BLaER1 treated with 17β-estradiol and CSF1 and Interleukin-3, amounts not matched to agents 10 nM and 100 nM (cell line): ENCODE measurements around the gene IGF2BP1.
"Not testable (repeated sequence)": the region's sequence is repeated elsewhere in the genome, so short reads cannot be mapped to it uniquely, and the experiment has no call there.

ENCODE experiments used
- H3K27ac ChIP-seq, 11 experiments: shearing (Covaris generic); formaldehyde crosslinking; 2 replicates each; pipeline ENCODE4 v1.8.1; 2022
- H3K27me3 ChIP-seq, 11 experiments: shearing (Covaris generic); formaldehyde crosslinking; 2 replicates each; pipeline ENCODE4 v1.8.1; 2022
- H3K36me3 ChIP-seq, 11 experiments: shearing (Covaris generic); formaldehyde crosslinking; 2 replicates each; pipeline ENCODE4 v1.8.1; 2022
- H3K4me1 ChIP-seq, 10 experiments: shearing (Covaris generic); formaldehyde crosslinking; 2 replicates each; pipeline ENCODE4 v1.8.1; 2022
- H3K4me2 ChIP-seq, 11 experiments: shearing (Covaris generic); formaldehyde crosslinking; 2 replicates each; pipeline ENCODE4 v1.8.1; 2022
- H3K4me3 ChIP-seq, 10 experiments: shearing (Covaris generic); formaldehyde crosslinking; 2 replicates each; pipeline ENCODE4 v1.8.1; 2022
- H3K9ac ChIP-seq, 11 experiments: shearing (Covaris generic); formaldehyde crosslinking; 2 replicates each; pipeline ENCODE4 v1.8.1; 2022
- H3K9me3 ChIP-seq, 11 experiments: shearing (Covaris generic); formaldehyde crosslinking; replicated peaks in 1 of 11; 2 replicates each; pipeline ENCODE4 v1.8.1; 2022
- H4K20me1 ChIP-seq, 11 experiments: shearing (Covaris generic); formaldehyde crosslinking; 2 replicates each; pipeline ENCODE4 v1.8.1; 2022
- Cebpa-rat ChIP-seq, 11 experiments: shearing (Covaris generic); IDR thresholded peaks; 2 replicates each; pipeline ENCODE4 v1.8.1; 2022

The IGF2BP1 gene

GRCh38 chr17:49022391-49022941, 25.3 kb downstream of the IGF2BP1 start:
- Histone ChIP-seq H3K4me3 (no peak overlapping the region), H3K4me1 (peaks cover 0 to 12% (median 9%) of the 10 kb centered on the region in 10 experiments; a peak in 13 of 20 replicates), H4K20me1 (no peaks in the 10 kb centered on the region), H3K9me3 (no peaks in the 10 kb centered on the region), H3K4me2 (no peak overlapping the region), H3K36me3 (no peaks in the 10 kb centered on the region), H3K27me3 (peaks cover 0 to 14% (median 6%) of the 10 kb centered on the region in 11 experiments; a peak in 7 of 22 replicates), H3K9ac (no peak overlapping the region), H3K27ac (no peak overlapping the region)
- no peak for TF ChIP-seq Cebpa-rat (IDR thresholded peaks at IDR 0.05)

GRCh38 chr17:49024523-49024922, 27.3 kb downstream of the IGF2BP1 start:
- Histone ChIP-seq H3K27ac (no peak overlapping the region), H3K4me3 (no peak overlapping the region), H3K9me3 (no peaks in the 10 kb centered on the region), H3K36me3 (no peaks in the 10 kb centered on the region), H3K9ac (no peak overlapping the region), H3K27me3 (no peaks in the 10 kb centered on the region), H3K4me2 (no peak overlapping the region), H4K20me1 (no peaks in the 10 kb centered on the region), H3K4me1 (peaks cover 0 to 12% (median 9%) of the 10 kb centered on the region in 10 experiments; a peak in 13 of 20 replicates)
- TF ChIP-seq Cebpa-rat (IDR thresholded peaks at IDR 0.05) = no peak

DNA sequence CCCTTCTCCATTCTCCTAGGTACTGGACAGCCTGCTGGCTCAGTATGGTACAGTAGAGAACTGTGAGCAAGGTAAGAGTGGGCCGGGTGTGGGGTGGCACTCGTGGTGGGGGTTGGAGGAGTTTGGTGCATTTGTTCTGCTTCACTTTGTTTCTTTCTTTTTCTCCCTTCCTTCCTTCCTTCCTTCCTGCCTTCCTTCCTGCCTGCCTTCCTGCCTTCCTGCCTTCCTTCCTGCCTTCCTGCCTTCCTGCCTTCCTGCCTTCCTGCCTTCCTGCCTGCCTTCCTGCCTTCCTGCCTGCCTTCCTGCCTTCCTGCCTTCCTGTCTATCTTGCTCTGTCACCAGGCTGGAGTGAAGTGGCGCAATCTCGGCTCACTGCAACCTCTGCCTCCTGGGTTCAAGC, 29.3 kb downstream of the IGF2BP1 start:
- not testable (repeated sequence) for H3K9ac ChIP-seq, H3K4me3 ChIP-seq, H3K36me3 ChIP-seq, H4K20me1 ChIP-seq, H3K27ac ChIP-seq, H3K27me3 ChIP-seq, H3K9me3 ChIP-seq
- Histone ChIP-seq H3K4me1 (peaks cover 0 to 12% (median 9%) of the 10 kb centered on the region in 10 experiments; a peak in 13 of 20 replicates), H3K4me2 (peak overlapping the region in 8 of 11 experiments; percentile 17 to 65 (median 45); a peak in 13 of 22 replicates)

DNA sequence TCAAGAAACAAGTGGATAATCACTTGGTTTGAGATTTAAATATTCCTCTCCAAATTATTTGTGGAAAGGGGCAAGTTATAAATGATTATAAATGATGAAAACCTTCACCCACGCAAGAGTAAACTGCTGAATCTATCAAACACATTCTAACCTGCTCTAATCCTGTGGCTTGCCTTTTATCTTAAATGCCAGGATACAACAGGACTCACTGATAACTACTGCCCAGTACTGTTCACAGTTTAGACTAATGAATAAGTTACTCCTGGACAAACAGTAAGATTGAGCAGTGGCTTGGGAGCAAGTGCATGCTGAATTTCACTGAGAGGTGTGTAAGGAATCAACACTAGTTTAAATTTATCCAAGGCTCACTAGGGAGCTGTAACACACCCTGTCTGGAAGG, 31.1 kb downstream of the IGF2BP1 start:
- Histone ChIP-seq H4K20me1 (no peaks in the 10 kb centered on the region), H3K4me3 (no peak overlapping the region), H3K27ac (no peak overlapping the region), H3K36me3 (no peaks in the 10 kb centered on the region), H3K4me2 (no peak overlapping the region), H3K9me3 (no peaks in the 10 kb centered on the region), H3K9ac (no peak overlapping the region), H3K4me1 (peaks cover 0 to 12% (median 9%) of the 10 kb centered on the region in 10 experiments; a peak in 13 of 20 replicates), H3K27me3 (no peaks in the 10 kb centered on the region)
- no peak for TF ChIP-seq Cebpa-rat (IDR thresholded peaks at IDR 0.05)

- peaks cover 0 to 12% (median 9%) of the 10 kb centered on the region in 10 experiments; a peak in 13 of 20 replicates for H3K4me1 ChIP-seq
- H3K27ac ChIP-seq = no peak overlapping the region
- H4K20me1 ChIP-seq = no peaks in the 10 kb centered on the region
- no peaks in the 10 kb centered on the region for H3K9me3 ChIP-seq
- H3K4me3 ChIP-seq = no peak overlapping the region
- no peak overlapping the region for H3K4me2 ChIP-seq
- TF ChIP-seq Cebpa-rat (IDR thresholded peaks at IDR 0.05) = no peak
- no peak overlapping the region for H3K9ac ChIP-seq
- no peaks in the 10 kb centered on the region for H3K27me3 ChIP-seq
- H3K36me3 ChIP-seq = no peaks in the 10 kb centered on the region
These were observed 32.6 kb downstream of the IGF2BP1 start for GRCh38 chr17:49029801-49030200.

DNA sequence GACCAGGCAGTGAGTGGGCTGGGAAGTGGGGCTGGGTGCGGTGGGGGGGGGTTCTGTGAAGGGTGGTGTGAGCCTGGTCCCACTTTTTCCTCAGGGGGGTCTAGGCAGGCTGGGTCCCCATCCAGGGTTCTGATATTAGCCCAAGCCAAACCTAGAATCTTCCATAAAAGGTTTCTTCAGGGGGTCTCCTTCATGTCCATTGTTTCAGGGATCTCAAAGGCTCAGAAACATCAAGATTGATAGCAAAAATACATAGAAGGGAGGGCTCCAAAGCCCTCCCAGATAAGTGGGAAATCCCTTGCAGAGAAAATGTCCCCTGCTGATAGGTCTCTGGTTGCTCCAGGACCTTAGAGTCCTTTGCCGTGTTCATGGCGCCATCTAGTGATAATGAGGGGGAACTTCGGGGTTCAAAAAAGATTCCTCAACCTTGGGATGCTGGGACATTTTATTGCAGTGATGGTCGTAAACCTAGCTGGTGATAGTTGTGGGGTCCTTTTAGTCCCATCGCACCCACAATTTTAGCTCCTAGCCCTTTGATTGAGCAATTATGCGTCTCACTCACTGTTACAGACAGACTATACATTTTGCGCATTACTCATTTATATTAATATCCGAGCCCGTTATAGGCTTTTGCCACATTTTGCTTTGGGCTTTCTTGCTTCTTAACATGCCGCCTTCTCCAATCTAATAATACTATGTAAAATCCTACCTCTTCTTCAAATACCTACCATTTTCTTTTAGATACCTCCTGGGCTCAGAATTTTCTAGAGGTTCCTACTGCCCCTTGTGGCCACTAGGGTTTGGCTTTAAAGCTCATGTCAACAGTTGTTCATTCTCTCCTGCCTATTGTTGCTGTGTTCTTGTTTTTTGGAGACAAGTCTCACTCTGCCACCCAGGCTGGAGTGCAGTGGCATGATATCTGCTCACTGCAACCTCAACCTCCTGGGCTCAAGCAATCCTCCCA, 35.1 kb downstream of the IGF2BP1 start:
- TF ChIP-seq Cebpa-rat (IDR thresholded peaks at IDR 0.05) = no peak
- no peak overlapping the region for H3K9ac ChIP-seq
- H3K4me3 ChIP-seq = no peak overlapping the region
- H3K27ac ChIP-seq = no peak overlapping the region
- H3K4me1 ChIP-seq = no peaks in the 10 kb centered on the region
- H4K20me1 ChIP-seq = no peaks in the 10 kb centered on the region
- no peaks in the 10 kb centered on the region for H3K36me3 ChIP-seq
- H3K27me3 ChIP-seq = no peaks in the 10 kb centered on the region
- H3K4me2 ChIP-seq = no peak overlapping the region
- H3K9me3 ChIP-seq = peaks cover 0 to 7% (median 0%) of the 10 kb centered on the region in 11 experiments; a peak in 4 of 22 replicates

DNA sequence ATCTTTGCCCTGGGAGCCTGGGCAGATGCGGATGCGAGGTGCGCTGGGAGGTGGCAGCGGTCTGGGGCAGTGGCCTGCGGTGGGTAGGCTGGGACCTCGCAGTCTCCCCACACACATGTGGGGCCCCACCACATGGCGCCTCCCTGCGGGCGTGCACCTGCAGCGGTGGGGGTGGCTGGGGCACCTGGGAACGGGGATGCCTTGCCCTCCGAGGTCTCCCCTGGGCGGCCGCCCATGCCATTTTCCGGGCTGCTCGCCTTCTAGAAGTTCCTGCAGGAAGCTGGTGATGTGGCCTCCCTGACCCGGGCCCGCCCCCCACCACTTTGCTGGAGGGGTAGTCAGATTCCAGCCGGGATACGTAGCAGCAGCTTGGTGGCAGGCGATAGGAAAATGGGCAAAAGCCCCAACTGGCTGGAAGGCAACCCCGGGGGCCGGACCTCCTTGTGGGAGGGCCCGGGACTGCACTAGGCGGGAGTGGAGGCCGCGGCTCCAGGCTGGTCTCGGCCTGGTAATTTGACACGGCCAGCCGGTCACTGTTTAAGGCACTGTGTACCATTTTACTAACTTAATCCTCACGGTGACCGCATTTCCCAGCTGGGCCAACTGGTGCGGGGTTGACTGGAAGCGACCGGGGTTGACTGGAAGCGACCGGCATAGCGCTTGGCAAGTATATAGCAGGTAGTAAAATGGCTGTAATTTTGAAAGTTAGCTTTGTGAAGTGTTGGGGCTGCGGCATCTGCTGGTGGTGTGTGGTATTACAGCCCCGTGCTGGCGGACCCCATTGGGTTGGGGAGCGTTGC, 38.5 kb downstream of the IGF2BP1 start:
- H3K4me2 ChIP-seq = no peak overlapping the region

GRCh38 chr17:49036270-49036626, 39.1 kb downstream of the IGF2BP1 start:
- H3K4me2 ChIP-seq = no peak overlapping the region
- H3K36me3 ChIP-seq = no peaks in the 10 kb centered on the region
- H3K9ac ChIP-seq = no peak overlapping the region
- H3K9me3 ChIP-seq = peaks cover 0 to 7% (median 0%) of the 10 kb centered on the region in 11 experiments; a peak in 4 of 22 replicates
- H3K27me3 ChIP-seq = no peaks in the 10 kb centered on the region
- no peak overlapping the region for H3K4me3 ChIP-seq
- TF ChIP-seq Cebpa-rat (IDR thresholded peaks at IDR 0.05) = no peak
- no peaks in the 10 kb centered on the region for H3K4me1 ChIP-seq
- no peaks in the 10 kb centered on the region for H4K20me1 ChIP-seq
- no peak overlapping the region for H3K27ac ChIP-seq

More for the DNA sequence above, 38.5 kb downstream of the IGF2BP1 start:
- H3K27ac ChIP-seq = no peak overlapping the region
- no peak overlapping the region for H3K9ac ChIP-seq
- no peak for TF ChIP-seq Cebpa-rat (IDR thresholded peaks at IDR 0.05)
- H3K27me3 ChIP-seq = no peaks in the 10 kb centered on the region
- no peak overlapping the region for H3K4me3 ChIP-seq
- H4K20me1 ChIP-seq = no peaks in the 10 kb centered on the region
- no peaks in the 10 kb centered on the region for H3K4me1 ChIP-seq
- no peaks in the 10 kb centered on the region for H3K36me3 ChIP-seq
- H3K9me3 ChIP-seq = peaks cover 0 to 7% (median 0%) of the 10 kb centered on the region in 11 experiments; a peak in 4 of 22 replicates

DNA sequence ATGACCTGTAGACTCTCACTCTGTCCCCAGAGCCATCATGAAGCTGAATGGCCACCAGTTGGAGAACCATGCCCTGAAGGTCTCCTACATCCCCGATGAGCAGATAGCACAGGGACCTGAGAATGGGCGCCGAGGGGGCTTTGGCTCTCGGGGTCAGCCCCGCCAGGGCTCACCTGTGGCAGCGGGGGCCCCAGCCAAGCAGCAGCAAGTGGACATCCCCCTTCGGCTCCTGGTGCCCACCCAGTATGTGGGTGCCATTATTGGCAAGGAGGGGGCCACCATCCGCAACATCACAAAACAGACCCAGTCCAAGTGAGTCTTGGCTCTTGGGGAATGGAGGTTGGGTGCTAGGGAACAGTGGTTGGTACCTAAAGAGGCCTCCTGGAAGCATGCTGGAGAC, 41.0 kb downstream of the IGF2BP1 start:
- H3K4me2 ChIP-seq = no peak overlapping the region
- H3K9me3 ChIP-seq = peaks cover 0 to 7% (median 0%) of the 10 kb centered on the region in 11 experiments; a peak in 4 of 22 replicates
- H3K27me3 ChIP-seq = no peaks in the 10 kb centered on the region
- H3K27ac ChIP-seq = no peak overlapping the region
- H3K9ac ChIP-seq = no peak overlapping the region
- H3K36me3 ChIP-seq = no peaks in the 10 kb centered on the region
- no peaks in the 10 kb centered on the region for H3K4me1 ChIP-seq
- H3K4me3 ChIP-seq = no peak overlapping the region
- no peak for TF ChIP-seq Cebpa-rat (IDR thresholded peaks at IDR 0.05)
- no peaks in the 10 kb centered on the region for H4K20me1 ChIP-seq
